GM19395 (cell line): ENCODE results near the gene SESN1.

Experiments
- ATAC-seq: cut with Tn5 transposase; IDR thresholded peaks from one replicate; pipeline ENCODE4 v1.9.1; 2021; ENCODE audit warnings: mild to moderate bottlenecking, moderate library complexity; ENCODE audit not compliant: unreplicated experiment

The SESN1 gene

DNA sequence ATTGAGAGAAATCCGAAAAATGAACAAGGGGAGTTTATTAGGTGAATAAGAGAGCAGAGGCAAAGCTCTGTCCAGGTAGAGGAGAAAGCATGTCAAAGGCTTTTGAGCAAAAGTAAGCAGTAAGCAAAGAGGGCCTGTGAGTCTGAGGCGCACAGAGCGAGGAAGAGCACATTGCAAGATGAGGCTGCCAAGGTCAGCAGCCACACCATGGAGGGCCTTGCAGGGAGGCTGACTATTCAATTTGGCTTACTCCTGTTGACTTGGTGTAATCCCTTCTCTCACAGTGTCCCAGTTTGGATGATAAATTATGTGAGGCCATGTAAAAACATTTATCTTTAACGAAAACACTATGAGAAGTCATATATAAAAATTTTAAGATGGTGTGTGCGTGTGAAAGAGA is 32.4 kb downstream of the SESN1 start:
- no peak for ATAC-seq

GRCh38 chr6:109060571-109060970 is 34.1 kb downstream of the SESN1 start:
- ATAC-seq, result no peak

- ATAC-seq, result no peak
Observed at GRCh38 chr6:109059571-109060021, 35.0 kb downstream of the SESN1 start.

DNA sequence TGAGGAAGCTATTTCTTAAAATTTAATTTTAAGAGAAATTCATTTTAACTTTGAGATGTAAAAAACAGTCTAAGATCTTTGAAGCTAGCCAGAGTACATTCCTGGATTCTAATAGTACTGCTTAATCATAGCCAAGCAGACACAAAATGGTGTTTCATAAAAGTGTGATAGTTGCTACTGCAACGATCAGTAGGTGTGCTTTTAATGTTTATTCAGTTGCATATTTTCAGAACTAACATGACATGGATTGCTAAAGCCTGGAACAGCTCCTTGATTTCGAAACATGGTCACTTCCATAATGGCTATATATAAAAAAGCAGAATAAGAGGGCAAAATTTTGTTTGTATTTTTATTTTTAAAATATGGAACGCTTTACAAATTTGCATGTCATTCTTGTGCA is 35.5 kb downstream of the SESN1 start:
- ATAC-seq, result no peak

DNA sequence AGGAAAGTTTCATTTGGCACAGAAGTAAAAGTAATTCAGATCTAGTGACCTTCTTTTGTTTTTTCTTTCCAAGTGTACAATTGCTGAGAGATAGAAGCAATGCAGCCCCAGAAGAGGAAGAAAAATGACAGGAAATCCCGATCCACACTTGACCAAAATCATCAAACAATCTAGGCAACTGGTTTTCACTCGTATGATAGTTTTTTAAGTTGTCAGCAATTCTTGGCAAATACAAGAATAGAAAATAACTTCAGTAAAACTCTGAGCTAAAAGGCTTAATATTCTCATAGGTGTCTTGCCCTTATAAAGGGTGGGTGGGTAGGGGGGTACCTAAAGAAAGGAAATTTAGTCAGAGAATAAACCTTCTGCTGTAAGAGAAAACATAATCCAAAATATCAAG is 36.0 kb downstream of the SESN1 start:
- ATAC-seq, result no peak

- no peak for ATAC-seq
Observed at GRCh38 chr6:109056661-109057060, 38.0 kb downstream of the SESN1 start.

DNA sequence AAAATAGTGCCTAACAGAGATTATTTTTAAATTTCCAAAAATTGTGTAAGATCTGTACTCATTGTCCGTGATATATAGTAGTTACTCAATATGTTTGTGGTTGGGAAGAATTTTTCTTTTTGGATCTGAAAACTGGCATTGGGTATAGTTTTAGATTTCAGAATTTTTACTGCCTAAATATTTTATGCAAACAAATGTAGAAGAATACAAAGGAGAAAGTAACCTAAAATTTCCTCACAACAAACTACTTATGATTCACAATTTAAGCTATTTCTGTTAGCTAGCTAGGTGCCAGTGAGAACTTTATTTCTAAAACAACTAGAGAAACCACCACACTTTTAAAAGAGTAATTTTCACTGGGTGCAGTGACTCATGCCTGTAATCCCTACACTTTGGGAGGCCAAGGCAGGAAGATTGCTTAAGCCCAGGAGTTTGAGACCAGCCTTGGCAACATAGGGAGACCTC is 38.8 kb downstream of the SESN1 start:
- no peak for ATAC-seq

DNA sequence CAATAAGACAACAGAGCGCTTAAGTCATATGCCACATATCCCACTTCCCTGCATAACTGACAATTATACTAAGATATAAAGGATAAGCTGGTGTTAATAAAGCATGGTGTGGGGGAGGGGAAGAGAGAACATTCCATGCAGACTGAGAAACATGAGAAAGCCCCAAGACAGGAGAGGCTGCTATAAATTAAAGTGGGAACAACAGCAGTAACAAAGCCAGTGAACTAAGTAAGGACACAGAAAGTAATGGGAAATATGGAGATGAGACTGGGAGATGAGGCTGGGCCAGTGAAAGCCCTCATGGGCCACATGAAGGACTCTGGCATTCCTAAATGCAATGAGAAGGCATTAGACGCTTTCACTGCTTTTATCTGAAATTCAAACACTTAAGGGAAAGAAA is 41.3 kb downstream of the SESN1 start:
- ATAC-seq, result no peak

DNA sequence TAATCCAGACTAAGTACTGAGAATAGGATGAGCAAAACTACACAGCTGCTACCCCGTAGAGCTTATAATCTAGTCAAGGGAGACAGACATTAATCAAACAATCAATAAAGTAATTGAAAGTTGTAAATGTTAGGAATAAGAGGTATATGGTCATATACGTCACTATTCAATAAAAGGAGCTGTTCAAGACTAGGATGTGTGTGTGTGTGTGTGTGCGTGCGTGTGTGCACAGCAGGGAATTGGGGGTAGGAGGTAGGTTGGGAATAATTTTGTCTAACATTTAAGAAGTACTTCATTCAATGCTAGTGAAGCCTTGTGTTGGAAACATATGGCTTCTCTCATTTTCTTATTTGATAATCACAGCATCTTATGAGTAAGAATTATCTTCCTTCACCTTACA is 41.8 kb downstream of the SESN1 start:
- ATAC-seq, result no peak

DNA sequence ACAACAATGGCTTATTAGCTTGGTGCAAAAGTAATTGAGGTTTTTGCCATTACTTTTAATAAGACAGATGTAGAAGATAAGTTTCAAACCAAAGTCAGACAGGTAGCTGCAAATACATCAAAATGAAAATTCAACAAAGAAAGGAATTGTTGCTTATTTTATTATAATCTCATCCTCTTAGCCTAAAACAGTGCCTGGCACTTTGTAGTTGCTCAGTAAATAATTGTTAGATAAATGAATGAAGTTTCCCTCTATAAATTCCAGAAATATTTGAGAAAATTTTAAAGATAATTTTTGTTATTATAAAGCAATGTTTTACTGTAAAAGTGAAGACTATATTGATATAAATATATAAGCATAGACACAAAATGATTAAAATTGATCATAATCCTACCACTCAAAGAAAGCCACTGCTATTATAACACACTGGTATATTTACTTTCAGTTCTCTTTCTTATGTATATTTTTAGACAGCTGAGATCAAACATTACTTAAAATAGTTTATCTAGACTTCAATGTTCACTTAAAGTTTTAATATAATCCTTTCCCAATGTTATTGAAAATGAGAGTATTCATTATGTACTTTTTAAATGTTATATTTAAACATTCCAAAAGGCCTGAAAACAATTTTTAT is 42.5 kb downstream of the SESN1 start:
- no peak for ATAC-seq

- ATAC-seq, result no peak
Observed at GRCh38 chr6:109051301-109052017, 43.2 kb downstream of the SESN1 start.

DNA sequence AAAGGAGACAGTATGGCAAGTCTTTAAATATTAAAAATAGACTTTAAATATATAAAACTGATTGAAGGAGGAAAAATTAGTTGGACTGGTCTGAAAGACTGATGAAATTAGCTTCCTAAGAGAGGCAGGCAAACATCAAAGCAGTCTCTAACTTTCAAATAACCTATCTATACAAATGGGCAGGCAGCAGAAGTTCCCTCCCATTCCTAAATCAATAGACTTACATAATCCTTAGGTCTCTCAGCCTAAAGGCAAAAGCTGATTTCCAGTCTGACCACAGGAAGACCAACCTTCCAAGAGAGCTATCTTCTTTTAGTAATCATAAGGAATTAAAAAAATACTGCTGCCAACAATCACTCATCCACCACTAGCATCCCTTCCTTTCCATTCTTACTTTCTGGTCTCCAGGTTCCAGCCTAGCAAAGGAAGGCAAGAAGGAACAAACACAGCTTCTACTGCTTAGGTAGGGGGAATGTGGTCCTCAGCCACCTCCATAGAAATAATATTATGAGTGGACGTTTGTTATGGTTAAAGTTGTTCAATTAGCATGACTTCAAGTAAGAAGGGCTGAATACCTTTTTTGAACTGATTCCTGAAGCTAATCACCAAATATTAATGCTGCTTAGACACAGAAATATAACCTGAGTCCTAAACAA is 44.1 kb downstream of the SESN1 start:
- ATAC-seq, result no peak

GRCh38 chr6:109050012-109050411 is 44.6 kb downstream of the SESN1 start:
- no peak for ATAC-seq

- no peak for ATAC-seq
Observed at GRCh38 chr6:109048670-109049415, 45.8 kb downstream of the SESN1 start.

DNA sequence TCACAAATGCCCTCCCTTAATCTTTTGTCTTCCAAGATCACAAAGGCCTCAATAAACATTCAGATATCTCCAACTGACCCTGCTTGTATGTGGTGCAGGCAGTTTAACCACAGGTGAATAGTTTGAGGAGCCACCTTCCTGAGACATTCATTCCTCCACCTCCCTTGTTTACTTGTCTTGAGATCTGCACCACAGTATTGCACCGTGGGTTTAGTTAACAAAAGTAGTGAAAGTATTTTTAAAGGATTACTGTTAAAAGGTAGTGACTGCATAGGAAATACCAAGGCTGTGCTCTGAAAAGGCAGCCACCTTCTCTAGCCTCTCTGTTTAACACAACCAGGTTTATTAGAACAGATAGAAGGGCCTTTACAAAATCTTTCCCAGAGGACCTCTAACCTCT is 46.5 kb downstream of the SESN1 start:
- no peak for ATAC-seq

DNA sequence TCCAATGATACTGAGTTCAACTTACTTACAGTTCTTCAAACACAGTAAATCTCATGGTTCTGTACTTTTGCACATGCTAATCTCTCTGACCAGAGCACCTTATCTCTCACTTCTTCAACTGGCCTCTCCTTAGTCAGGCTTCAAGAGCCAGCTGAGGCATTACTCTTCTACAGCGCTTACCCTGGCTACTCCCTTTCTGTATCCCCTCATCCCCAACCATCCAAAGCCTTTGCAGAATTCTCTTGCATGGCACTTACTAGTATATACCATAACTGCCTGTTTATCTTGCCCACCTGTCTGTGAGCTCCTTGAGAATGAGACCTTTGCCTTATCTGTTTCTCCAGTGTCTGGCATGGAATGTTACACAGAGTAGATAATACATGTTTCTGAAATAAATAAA is 49.2 kb downstream of the SESN1 start:
- no peak for ATAC-seq

GRCh38 chr6:109039795-109040194 is 54.9 kb downstream of the SESN1 start:
- no peak for ATAC-seq

DNA sequence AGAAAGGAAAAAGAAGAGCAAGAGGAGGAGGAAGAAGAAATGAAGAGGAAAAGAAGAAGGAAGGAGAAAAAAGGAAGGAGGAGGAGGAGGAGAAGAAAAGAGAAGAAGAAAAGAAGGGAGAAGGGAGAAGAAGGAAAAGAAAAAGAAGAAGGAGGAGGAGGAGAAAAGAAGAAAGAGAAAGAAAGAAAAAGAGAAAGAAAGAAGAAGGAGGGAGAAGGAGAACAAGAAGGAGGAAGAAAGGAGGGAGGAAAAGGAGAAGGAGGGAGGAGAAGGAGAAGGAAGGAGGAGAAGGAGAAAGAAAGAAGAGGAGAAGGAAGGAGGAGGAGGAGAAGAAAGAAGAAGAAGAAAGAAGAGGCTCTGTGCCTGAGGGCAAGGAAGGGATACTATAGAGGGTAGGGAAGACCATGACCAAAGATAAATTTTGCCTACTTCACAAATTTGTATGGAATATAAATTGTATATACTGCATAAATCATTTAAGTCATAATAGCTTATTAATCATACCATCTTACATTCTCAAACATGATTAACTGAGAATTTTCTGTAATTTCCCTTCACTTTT is 55.7 kb downstream of the SESN1 start:
- ATAC-seq, result no peak

DNA sequence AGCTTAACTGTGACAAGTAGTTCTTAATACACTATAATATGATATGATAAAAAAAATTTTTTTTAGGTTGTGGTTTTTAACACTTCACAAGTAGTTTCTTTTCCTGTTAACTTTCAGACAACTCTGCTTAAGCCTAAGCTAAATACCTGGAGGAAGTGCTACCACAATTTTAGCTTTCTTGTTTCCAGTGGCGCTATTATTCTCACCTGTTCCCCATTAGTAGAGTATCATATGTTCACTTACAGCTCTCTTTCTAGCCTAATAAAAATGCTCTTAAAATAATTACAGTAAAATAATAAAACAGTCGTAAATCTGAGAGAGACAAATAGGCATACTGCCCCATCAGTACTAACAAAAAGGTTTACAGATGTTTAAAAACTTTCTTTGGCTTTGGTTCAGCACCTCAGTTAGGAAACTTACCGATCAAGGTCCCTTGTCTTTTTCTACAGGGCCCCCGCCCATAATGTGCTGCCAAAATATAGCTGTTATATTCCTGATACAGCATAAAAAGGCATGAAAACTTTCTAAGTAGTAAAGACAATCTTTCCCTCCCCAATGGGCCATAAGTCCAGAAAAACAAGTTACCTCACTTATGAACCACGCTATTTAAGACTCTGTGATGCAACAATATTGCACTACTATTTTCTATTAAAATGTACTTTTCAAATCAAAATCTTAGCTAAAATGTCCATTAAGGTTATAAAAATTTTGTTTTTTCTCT is 57.9 kb downstream of the SESN1 start:
- ATAC-seq, result no peak

DNA sequence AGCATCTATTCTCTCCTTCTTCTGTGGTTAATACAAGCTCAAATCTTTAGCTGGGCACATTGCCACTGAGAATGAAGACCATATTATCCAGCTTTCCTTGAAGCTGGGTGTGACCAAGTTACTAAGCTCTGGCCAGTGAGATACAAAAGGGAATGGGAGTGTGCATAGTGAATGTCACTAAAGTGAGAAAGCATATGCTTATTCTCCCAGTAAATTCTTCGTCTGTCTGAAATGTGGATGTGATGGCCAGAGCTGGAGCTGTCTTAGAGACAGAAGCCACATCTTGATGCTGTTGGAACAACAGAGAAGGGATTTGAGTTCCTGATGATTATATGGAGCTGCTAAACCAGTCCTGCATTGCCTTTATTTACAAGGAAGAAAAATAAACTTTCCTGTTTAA is 60.1 kb downstream of the SESN1 start:
- ATAC-seq, result no peak
